CD4-positive, alpha-beta T cell treated with Interleukin-1 beta for 1 hour (primary cell): ENCODE measurements around the gene GALNTL6.
"Not testable (repeated sequence)": the region's sequence is repeated elsewhere in the genome, so short reads cannot be mapped to it uniquely, and the experiment has no call there.

ENCODE experiments used
- DNase-seq, 2 donors: peaks; one replicate each; pipeline ENCODE4 v3.0.0-alpha.2; 2020 to 2022

GALNTL6 gene

GRCh38 chr4:172412851-172413580 lies 599.8 kb downstream of the GALNTL6 start:
- no peak for DNase-seq

DNA sequence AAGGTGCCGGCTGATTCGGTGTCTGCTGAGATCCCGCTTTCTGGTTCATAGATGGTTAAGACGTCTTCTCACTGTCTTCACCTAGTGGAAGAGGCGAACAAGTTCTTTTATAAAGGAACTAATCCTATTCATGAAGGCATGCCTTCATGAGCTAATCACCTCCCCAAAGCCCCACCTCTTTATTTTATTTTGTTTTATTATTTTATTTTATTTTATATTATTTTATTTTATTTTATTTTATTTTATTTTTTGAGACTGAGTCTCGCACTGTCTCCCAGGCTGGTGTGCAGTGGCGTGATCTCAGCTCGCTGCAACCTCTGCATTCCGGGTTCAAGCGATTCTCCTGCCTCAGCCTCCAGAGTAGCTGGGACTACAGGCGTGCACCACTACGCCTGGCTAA lies 615.8 kb downstream of the GALNTL6 start:
- DNase-seq: not testable (repeated sequence)

DNA sequence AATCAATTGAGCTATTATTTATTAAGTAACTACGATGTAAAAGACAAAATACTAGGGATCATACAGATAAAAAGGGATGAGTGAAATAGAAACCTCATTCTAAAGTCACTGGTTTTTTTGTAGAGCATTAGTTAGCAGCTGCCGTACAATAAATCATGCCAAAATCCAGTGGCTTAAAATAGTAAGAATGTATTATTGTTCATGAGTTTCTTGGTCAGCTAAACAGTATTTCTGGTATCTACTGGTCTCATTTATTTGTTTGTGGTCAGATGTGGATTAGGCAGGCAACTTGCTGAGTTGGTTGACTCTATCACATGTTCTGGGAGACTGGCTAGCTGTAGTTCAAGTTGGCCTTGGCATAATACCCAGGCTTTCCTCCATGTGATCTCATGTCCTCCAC lies 667.3 kb downstream of the GALNTL6 start:
- no peak for DNase-seq

GRCh38 chr4:172481802-172482508 lies 668.8 kb downstream of the GALNTL6 start:
- DNase-seq: no peak

GRCh38 chr4:172485007-172485406 lies 671.8 kb downstream of the GALNTL6 start:
- DNase-seq: no peak

- no peak for DNase-seq
These were observed 673.3 kb downstream of the GALNTL6 start for GRCh38 chr4:172486531-172486930.

DNA sequence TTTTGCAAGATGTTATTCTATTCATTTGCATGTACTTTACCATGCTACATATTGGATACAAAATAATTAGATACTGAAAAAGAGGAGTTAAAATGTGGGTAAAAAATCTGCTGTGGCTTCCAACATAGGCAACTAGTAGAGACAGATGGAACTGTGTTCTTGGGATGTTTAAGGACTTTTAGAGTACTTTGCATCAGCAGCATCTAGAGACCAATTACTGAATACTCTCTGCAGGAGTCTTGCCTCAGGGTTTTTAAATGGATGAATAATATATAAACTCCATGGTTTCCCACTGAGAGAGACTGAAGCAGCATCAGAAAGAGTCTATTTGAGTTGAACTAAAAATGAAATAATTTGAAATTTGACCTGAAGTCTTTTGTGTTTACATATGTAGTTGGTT lies 676.7 kb downstream of the GALNTL6 start:
- no peak for DNase-seq

- no peak for DNase-seq
These were observed 682.6 kb downstream of the GALNTL6 start for GRCh38 chr4:172495769-172496168.

- DNase-seq: no peak
These were observed 684.1 kb downstream of the GALNTL6 start for GRCh38 chr4:172497321-172497720.

- no peak for DNase-seq
These were observed 700.8 kb downstream of the GALNTL6 start for GRCh38 chr4:172514011-172514410.

DNA sequence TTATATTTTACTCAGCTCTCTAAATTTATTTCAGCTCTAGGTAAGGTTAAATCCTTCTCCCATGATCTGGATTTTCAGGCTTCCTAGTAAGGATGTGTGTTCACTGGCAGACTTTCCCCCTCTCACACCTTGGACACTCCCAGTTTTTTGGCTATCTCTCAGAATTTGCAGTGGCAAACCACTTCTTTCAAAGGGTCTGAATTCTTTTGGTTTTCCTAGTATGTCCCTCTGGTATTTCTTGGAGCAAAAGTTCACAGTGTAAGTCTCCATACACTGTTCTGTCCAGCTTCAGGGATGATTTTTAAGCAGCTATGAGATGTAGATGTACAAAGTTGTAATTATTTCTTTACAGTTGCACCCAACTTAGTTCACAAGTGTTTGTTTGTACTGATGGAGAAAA lies 701.6 kb downstream of the GALNTL6 start:
- DNase-seq: no peak

- DNase-seq: no peak
These were observed 702.2 kb downstream of the GALNTL6 start for GRCh38 chr4:172515266-172515879.

- no peak for DNase-seq
These were observed 704.2 kb downstream of the GALNTL6 start for GRCh38 chr4:172517391-172517790.

GRCh38 chr4:172521248-172521647 lies 708.0 kb downstream of the GALNTL6 start:
- no peak for DNase-seq

- DNase-seq: no peak
These were observed 708.5 kb downstream of the GALNTL6 start for GRCh38 chr4:172521680-172522079.

- DNase-seq: no peak
These were observed 730.0 kb downstream of the GALNTL6 start for GRCh38 chr4:172543249-172543648.

GRCh38 chr4:172546782-172547181 lies 733.6 kb downstream of the GALNTL6 start:
- no peak for DNase-seq

DNA sequence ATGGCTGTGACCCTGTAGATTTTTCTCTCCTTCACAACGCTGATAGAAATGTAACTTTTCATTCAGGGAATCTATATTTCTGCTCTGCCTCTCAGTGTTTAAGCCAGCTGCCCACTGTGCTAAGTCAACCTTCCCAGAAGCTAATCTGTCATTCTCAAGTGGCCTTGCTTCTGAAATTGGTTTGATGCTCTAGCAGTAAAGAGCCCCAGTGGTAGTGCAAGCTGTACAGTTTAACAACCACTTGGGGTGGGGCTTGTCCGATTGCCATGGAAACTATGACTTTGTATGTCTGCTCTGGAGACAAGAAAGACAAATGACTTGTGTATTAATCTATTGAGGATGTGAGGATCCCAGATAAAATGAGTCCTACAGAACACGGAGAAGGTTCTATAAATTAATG lies 734.5 kb downstream of the GALNTL6 start:
- DNase-seq: no peak

GRCh38 chr4:172553216-172553615 lies 740.0 kb downstream of the GALNTL6 start:
- no peak for DNase-seq

DNA sequence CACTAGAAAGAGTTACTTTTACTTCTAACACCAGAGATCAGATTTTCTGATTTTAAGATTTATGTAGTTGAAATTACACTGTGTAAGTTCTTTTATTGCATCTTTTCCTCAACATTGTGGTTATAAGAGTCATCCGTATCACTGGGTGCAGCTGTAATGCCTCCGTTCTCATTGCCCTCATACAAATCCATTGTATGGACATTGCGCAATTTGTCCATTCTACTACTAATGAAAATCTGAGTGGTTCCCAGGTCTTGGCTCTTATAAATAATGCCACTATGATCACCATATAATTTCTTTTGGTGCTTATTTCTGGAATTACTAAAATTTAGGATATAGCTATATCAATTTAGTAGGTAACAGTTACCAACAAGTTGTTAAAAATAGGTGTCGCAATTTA lies 741.4 kb downstream of the GALNTL6 start:
- DNase-seq: no peak

- DNase-seq: no peak
These were observed 742.5 kb downstream of the GALNTL6 start for GRCh38 chr4:172555725-172556124.

- DNase-seq: no peak
These were observed 760.7 kb downstream of the GALNTL6 start for GRCh38 chr4:172573899-172574298.

- no peak for DNase-seq
These were observed 765.5 kb downstream of the GALNTL6 start for GRCh38 chr4:172578712-172579111.

DNA sequence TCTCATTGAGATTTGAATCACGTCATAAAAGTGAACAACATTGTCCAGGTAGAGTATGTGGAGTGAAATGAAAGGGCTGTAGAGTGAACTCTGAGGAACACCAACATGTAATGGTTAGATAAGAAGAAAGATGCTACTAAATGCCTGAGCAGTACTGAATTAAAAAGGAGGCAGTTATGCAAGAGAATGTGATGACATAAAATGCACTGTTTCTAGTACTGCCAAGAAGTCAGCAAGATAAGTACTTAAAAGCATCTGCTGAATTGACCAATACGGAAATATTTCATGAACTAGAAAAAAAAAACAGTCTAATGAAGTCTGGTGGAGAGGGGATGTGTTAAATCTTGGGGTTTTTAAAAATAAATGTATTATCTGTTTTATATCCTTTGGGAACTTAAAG lies 771.6 kb downstream of the GALNTL6 start:
- no peak for DNase-seq
